GM19193 (cell line): ENCODE data around the gene OR7E24.

Experiments used
- POLR2A ChIP-seq: IDR thresholded peaks from 4 replicates; pipeline ENCODE4 v1.6.1; 2011; ENCODE audit not compliant: insufficient read depth, insufficient read length; ENCODE audit errors: extremely low read depth

Gene OR7E24

DNA sequence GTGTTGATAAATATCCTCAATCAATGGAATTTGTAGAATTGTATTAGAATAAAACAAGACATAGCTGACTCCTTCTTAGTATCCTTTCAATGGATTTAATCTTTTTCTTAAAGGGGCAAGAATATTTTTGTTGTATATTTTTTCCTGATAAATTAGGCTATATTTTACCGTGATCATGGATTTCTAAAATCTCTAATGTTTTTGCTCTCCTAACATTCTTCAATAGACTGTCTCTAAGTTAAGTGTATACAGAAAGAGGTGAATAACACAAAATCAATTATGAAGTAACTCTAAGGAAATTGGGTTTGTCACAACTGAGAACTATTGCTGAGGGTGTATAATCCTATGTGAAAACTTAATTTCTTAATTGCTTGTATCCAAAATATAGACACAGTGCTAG, at the start of gene OR7E24:
TSS of gene OR7E24 (plus strand) at position 301 of the 400 bp plus-strand sequence. CDS start 114 bp downstream, outside the sequence.
- TF ChIP-seq POLR2A = no peak

DNA sequence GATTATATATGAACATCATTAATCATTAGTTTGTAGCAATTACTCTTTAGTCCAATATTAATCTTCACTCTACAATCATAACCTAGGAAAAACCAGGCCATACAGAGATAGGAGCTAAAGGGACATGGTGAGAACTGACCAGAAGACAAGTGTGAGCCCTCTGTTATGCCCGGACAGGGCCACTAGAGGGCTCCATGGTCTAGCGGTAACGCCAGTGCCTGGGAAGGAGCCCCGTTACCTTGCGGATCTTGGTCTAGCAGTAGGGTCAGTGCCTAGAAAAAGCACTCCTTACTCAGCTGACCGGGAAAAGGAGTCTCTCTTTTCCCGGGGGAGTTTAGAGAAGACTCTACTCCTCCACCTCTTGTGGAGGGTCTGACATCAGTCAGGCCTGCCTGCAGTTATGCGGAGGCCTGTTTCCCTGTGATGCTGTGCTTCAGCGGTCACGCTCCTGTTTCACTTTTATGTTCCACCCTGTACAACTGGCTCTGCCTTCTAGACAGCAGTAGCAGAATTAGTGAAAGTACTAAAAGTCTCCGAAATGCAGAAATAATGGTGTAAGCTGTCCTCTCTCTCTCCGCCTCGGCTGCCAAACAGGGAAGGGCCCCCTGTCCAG, 45.1 kb upstream of the OR7E24 start:
- TF ChIP-seq POLR2A = no peak

DNA sequence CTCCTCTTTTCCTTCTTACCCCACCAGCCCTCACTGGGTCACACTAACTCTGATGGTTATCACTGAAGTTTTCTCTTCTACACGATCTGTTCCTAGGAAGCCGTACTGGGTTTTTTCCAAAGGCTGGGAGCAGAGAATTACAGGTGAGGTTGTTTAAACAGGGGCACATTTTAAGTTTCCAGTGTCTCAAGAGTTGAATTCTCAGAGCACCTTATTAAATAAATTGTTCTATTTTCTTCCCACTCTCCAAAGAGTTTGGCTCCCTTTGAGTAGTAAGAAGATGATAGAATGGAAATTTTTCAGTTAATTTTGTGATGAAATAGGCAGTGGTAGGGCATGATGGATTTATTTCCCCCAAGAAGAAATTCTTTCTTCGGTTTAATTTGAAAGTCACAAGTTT, 31.2 kb upstream of the OR7E24 start, which contains the start of gene OR7D4:
TSS of gene OR7D4 (minus strand) at position 101 of the 400 bp plus-strand sequence. CDS start 4,752 bp downstream, outside the sequence.
- TF ChIP-seq POLR2A = no peak

DNA sequence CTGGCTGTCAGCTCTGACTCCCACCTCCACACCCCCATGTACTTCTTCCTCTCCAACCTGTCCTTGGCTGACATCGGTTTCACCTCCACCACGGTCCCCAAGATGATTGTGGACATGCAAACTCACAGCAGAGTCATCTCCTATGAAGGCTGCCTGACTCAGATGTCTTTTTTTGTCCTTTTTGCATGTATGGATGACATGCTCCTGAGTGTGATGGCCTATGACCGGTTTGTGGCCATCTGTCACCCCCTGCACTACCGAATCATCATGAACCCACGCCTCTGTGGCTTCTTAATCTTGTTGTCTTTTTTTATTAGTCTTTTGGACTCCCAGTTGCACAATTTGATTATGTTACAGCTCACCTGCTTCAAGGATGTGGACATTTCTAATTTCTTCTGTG, 506 bp downstream of the OR7E24 start:
- no peak for TF ChIP-seq POLR2A

DNA sequence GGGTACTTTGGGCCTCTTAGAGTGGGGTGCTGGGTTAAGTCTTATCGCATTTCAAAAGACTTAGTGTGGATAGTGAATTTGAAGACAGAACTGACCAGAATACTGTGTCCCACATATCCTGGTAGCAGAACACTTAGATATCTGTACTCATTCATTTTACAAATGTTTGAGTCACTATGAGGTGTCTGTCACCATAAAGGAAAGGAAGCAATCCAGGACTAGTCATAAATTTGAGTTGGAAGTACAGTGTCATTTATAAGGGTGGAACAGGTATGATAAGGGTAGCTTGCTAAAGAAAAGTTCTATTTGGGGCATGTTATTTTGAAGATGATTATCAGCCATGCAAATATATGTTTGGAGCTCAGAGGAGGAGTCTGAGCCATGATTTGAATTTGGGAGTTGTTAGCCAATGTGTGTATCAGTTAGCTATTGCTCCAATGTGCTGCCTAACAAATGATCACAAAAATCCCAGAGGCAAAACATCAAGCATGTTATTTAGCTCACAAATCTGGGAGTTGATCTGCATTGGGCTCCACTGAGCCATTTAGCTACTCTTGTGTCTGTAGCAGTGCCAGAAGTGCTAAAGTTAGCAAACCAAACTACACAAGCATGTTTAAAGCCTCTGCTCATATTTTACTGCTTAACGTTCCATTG, 38.6 kb downstream of the OR7E24 start:
- no peak for TF ChIP-seq POLR2A

DNA sequence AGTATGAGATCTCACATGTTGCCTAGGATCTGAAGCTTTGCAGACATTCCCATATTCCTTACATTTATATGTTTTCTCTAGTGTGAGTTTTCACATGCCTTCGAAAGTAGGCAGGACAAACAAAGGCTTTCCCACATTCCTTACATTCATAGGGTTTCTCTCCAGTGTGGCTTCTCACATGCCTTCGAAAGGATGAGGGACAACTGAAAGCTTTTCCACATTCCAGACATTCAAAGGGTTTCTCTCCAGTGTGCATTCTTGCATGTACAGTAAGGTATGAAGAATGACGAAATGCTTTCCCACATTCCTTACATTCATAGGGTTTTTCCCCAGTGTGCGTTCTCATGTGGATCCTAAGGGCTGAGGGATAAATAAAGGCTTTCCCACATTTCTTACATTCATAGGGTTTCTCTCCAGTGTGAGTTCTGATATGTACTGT, 44.7 kb downstream of the OR7E24 start:
- no peak for TF ChIP-seq POLR2A

DNA sequence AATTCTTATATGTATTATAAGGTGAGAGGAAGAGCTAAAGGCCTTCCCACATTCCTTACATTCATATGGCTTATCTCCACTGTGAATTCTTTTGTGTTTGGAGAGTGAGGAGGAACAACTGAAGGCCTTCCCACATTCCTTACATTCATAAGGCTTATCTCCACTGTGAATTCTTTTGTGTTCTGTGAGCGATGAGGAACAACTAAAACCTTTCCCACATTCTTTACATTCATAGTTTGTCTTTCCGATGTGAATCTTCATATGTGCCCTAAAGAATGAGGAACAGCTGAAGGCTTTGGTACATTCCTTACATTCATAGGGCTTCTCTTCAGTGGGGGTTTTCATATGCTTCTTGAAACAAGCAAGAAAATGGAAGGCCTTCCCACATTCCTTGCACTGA, 45.6 kb downstream of the OR7E24 start:
- TF ChIP-seq POLR2A = no peak
